Kidney (tissue), 14 donors: ENCODE measurements around the gene GCK. TPM values are rescaled to one million over a fixed set of nuclear protein-coding genes. Genes with fewer than 3 reads are reported as not detected.
A peak's percentile ranks its signal among the peaks of the same experiment; 100 is the strongest.
"Not testable (repeated sequence)": the region's sequence is repeated elsewhere in the genome, so short reads cannot be mapped to it uniquely, and the experiment has no call there.

Experiments
- DNase-seq, 5 donors: peaks; one replicate each; pipeline ENCODE4 v3.0.0-alpha.2; 2013 to 2020
- FAIRE-seq: peaks from 2 replicates; lab custom pipeline; 2012; peaks lifted over from hg19 to GRCh38; lab: Jason Lieb, UNC
- H3K27ac ChIP-seq, 2 donors: one replicate each; pipeline ENCODE4 v1.7.0; 2013; ENCODE audit warnings: low read depth in 2 of 2, low read length in 2 of 2, inconsistent platforms in 1 of 2
- H3K27me3 ChIP-seq: one replicate; pipeline ENCODE4 v1.7.1; 2013; ENCODE audit warnings: low read length, inconsistent platforms; ENCODE audit not compliant: control insufficient read depth, insufficient read depth
- H3K36me3 ChIP-seq, 3 donors: one replicate each; pipeline versions ENCODE4 v1.7.0 to v1.7.1; 2013; ENCODE audit warnings: low read length in 3 of 3, control low read depth in 1 of 3, inconsistent platforms in 1 of 3; ENCODE audit not compliant: insufficient read depth in 3 of 3, control insufficient read depth in 2 of 3
- H3K4me1 ChIP-seq, 3 donors: one replicate each; pipeline versions ENCODE4 v1.7.0 to v1.7.1; 2013; ENCODE audit warnings: low read length in 3 of 3, inconsistent platforms in 1 of 3, low read depth in 1 of 3; ENCODE audit not compliant: control insufficient read depth in 2 of 3, insufficient read depth in 2 of 3
- H3K4me3 ChIP-seq, 3 donors: one replicate each; pipeline versions ENCODE4 v1.7.0 to v1.8.1; 2013; ENCODE audit warnings: low read length in 3 of 3, control low read depth in 1 of 3, inconsistent platforms in 1 of 3
- H3K9ac ChIP-seq, 3 donors: one replicate each; pipeline versions ENCODE4 v1.7.0 to v1.7.1; 2013; ENCODE audit warnings: low read length in 3 of 3, control low read depth in 1 of 3, inconsistent platforms in 1 of 3
- H3K9me3 ChIP-seq, 3 donors: one replicate each; pipeline versions ENCODE4 v1.7.0 to v1.7.1; 2013; ENCODE audit warnings: low read length in 3 of 3, control low read depth in 1 of 3, inconsistent platforms in 1 of 3; ENCODE audit not compliant: control insufficient read depth in 2 of 3, insufficient read depth in 1 of 3
- intact Hi-C: fragments of 100-400 bp; cut with DNase I; formaldehyde crosslinking; loops from one replicate; pipeline ENCODE4 v1.11.1; 2022
- polyA plus RNA-seq: library from polyadenylated mRNA; stranded (reverse); fragments of 350-450 nt; fragmentation: Illumina TruSeq; extraction: RNeasy Lipid Tissue Mini Kit (QIAGEN cat#74804); gene quantifications from one replicate; pipeline ENCODE4 v1.2.3, GENCODE V29; 2014; ENCODE audit warnings: low read depth, low replicate concordance; ENCODE audit not compliant: insufficient read depth
- total RNA-seq: library from RNA; stranded (reverse); fragmentation: NEBNext Ultra II Directional; extraction: Animal tissue kit (Norgen Biotek cat#: 25700); gene quantifications from one replicate; pipeline ENCODE4 v1.2.1, GENCODE V29; 2021
- TF ChIP-seq, protein P1 (sequence below): IDR thresholded peaks from 3 replicates; pipeline ENCODE4 v1.5.1; 2012; ENCODE audit warnings: mild to moderate bottlenecking, moderate library complexity, borderline replicate concordance; ENCODE audit not compliant: insufficient read depth; ENCODE audit errors: extremely low read depth
- donor health status: control.
- donor health status: control.
- donor health status: control.
- donor health status: control.
- donor health status: control.
- donor health status: DM: yes; HTN: yes; CAD: no.
- donor health status: Normal renal cell carcinoma (clear cell type).

The GCK gene
- total and polyA plus RNA-seq, 2 donors from 2014 or later = 0.25 to 1.0 TPM

DNA sequence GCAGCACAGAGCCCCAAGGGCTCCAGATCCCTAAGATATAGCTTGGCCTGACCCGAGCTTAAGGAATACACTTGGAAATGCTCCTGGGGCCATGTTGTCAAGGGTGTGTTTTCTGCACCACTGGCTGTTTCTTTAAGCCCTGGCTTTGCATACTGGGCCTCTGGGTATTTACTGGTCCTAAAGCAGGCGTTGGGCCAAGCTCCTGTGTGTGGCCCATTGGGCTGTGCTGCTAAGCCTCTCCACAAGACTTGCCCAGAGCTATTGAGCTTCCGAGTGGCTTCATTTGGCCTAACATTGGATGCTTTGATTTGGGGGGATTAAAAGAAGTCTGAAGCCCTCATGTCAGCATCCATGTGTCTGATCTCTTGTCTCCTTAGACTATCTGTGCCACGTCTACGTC, 16.8 kb upstream of the GCK start:
- Histone ChIP-seq H3K27ac (no peak overlapping the region), H3K9me3 (no peaks in the 10 kb centered on the region), H3K27me3 (no peaks in the 10 kb centered on the region), H3K9ac (no peak overlapping the region), H3K36me3 (peaks cover 11 to 63% (median 33%) of the 10 kb centered on the region in 3 donors), H3K4me3 (no peak overlapping the region), H3K4me1 (peaks cover 0 to 2% (median 0%) of the 10 kb centered on the region in 3 donors)
- FAIRE-seq (no peak), DNase-seq (peak in 1 of 5 donors; percentile 5)
- TF ChIP-seq, protein P1, sequence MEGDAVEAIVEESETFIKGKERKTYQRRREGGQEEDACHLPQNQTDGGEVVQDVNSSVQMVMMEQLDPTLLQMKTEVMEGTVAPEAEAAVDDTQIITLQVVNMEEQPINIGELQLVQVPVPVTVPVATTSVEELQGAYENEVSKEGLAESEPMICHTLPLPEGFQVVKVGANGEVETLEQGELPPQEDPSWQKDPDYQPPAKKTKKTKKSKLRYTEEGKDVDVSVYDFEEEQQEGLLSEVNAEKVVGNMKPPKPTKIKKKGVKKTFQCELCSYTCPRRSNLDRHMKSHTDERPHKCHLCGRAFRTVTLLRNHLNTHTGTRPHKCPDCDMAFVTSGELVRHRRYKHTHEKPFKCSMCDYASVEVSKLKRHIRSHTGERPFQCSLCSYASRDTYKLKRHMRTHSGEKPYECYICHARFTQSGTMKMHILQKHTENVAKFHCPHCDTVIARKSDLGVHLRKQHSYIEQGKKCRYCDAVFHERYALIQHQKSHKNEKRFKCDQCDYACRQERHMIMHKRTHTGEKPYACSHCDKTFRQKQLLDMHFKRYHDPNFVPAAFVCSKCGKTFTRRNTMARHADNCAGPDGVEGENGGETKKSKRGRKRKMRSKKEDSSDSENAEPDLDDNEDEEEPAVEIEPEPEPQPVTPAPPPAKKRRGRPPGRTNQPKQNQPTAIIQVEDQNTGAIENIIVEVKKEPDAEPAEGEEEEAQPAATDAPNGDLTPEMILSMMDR = no peak
- intact Hi-C loops = no loop called here

DNA sequence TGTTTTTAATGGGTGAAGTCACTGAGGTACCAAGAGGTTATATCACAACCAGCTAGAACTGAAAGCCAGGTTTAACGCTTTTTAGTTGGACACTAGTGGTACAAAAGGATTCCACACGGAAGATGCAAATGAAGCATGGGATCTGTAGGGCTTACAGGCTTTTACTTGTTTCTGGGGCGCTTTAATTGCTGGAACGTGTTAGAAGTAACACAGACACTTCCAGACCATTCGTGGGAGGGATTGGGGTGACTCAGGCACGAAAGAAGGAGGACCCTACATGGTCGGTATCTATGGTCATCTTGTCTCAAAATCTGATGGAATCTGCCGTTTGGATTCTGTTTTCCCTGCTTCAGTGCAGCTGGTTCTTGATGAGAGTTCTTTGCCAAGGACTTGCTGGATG, 12.6 kb upstream of the GCK start:
- H3K27me3 ChIP-seq = no peaks in the 10 kb centered on the region
- H3K27ac ChIP-seq = no peak overlapping the region
- H3K9me3 ChIP-seq = no peaks in the 10 kb centered on the region
- DNase-seq (no peak), FAIRE-seq (no peak)
- H3K4me3 ChIP-seq = peak overlapping the region; percentile 86 to 90 (median 86)
- H3K4me1 ChIP-seq = peaks cover 0 to 2% (median 0%) of the 10 kb centered on the region in 3 donors
- H3K9ac ChIP-seq = peak overlapping the region in 2 of 3 donors; percentile 20 to 81
- intact Hi-C loops = no loop called here
- TF ChIP-seq, protein P1 = no peak
- H3K36me3 ChIP-seq = peaks cover 3 to 31% (median 10%) of the 10 kb centered on the region in 3 donors

DNA sequence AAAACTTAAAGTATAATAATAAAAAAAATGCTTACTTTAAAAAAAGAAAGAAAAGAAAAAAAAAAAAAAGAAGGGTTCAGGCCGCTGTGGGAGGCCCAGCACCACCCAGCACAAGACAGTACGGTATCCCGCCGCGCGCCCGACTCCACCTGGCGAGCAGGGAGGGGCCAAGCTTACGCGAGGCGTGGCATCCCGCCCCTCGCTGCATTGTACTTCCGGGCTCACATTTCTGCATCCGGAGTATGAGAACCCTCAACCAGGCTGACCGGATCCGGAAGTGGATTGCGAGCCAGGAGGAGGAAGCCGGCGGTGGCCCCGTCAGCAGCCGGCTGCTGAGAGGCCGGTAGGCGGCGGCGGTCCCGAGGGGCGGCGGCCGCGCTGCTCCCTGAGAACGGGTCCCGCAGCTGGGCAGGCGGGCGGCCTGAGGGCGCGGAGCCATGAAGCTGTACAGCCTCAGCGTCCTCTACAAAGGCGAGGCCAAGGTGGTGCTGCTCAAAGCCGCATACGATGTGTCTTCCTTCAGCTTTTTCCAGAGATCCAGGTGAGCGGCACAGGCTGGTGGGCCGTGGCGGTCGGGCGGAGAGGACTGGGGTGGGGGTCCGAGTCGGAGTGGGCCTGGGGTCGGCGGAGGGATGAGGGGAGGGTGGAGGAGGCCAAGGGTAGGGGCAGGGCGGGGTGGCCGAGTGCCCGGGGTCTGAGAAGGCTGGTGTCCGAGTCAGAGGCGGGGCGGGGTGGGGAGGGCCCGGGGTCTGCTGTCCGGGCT, 11.6 kb upstream of the GCK start, which contains the start of gene YKT6:
TSS of gene YKT6 (plus strand) at position 280 of the 763 bp plus-strand sequence. CDS start at position 438, 158 bp downstream.
- peak within 1 kb of the TSS; percentile 86 to 90 (median 86) for H3K4me3 ChIP-seq
- intact Hi-C loops = no loop called here
- no peaks in the 10 kb centered on the region for H3K27me3 ChIP-seq
- no peaks in the 10 kb centered on the region for H3K9me3 ChIP-seq
- H3K9ac ChIP-seq = peak within 1 kb of the TSS; percentile 54 to 81 (median 76)
- peak; percentile 96 to 98 (median 97) for DNase-seq
- H3K27ac ChIP-seq = peak within 1 kb of the TSS in 1 of 2 donors; percentile 22
- H3K36me3 ChIP-seq = peaks cover 3 to 22% (median 5%) of the 10 kb centered on the region in 3 donors
- TF ChIP-seq, protein P1 = peak; percentile 40
- H3K4me1 ChIP-seq = peaks cover 0 to 2% (median 0%) of the 10 kb centered on the region in 3 donors
- FAIRE-seq = peak; percentile 66

DNA sequence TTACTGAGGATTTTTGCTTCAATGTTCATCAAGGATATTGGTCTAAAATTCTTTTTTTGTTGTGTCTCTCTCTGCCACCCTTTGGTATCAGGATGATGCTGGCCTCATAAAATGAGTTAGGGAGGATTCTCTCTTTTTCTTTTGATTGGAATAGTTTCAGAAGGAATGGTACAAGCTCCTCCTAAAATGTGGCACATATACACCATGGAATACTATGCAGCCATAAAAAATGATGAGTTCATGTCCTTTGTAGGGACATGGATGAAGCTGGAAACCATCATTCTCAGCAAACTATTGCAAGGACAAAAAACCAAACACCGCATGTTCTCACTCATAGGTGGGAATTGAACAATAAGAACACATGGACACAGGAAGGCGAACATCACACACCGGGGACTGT, 10.9 kb upstream of the GCK start:
- H3K4me3 ChIP-seq, DNase-seq, H3K9ac ChIP-seq, H3K27me3 ChIP-seq, H3K27ac ChIP-seq, intact Hi-C loops, H3K4me1 ChIP-seq, H3K9me3 ChIP-seq, FAIRE-seq: not testable (repeated sequence)
- peaks cover 3 to 14% (median 5%) of the 10 kb centered on the region in 3 donors for H3K36me3 ChIP-seq
